ENCODE results near the gene IFITM5. TPM values are rescaled to one million over a fixed set of nuclear protein-coding genes. Genes with fewer than 3 reads are reported as not detected.
"Not testable (repeated sequence)": the region's sequence is repeated elsewhere in the genome, so short reads cannot be mapped to it uniquely, and the experiment has no call there.

Gene IFITM5
- total RNA-seq, 1 donor from 2014 or later, result not detected

DNA sequence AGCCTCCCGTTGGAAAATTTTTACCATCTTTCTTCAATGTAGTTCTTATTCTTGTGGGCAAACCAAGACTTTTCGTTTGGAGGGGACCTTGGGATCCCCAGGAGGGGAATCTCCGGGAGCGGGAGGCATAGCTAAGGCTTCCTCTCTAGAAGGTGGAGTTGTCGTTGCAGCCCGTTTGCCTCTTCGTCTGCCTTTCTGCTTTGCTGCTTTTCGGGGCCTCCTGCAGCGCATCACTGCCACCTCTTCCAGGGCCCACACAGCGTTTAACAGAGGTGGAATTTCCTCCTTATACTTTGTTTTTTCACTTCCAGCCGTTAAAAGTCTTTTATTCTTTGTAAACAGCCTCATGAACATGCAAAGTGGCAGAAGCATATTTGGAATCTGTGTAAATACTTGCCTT lies 24.8 kb upstream of the IFITM5 start:
- DNase-seq (ENCODE audit: extremely low spot score, unreplicated experiment), result no peak
- Mint-ChIP-seq H3K4me3 (ENCODE audit: unreplicated experiment) (no peak overlapping the region), H3K4me1 (ENCODE audit: unreplicated experiment) (peaks cover 37% of the 10 kb centered on the region)

DNA sequence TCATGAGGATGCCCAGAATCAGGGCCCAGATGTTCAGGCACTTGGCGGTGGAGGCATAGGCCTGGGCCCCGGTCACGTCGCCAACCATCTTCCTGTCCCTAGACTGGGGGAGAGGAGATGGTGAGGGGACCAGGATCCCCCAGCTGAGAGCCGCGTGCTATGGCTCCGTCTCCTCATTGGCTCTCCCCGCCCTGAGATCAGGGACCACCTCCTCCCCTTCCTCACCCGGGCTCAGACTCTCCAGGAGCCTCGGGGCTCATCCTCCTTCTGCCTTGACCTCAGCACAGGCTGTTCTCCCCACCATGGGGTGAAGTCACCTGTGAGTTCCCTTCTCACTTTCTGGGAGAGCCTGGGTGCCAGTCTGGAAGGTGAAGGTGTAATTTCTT lies 20.6 kb upstream of the IFITM5 start:
- H3K27ac Mint-ChIP-seq (ENCODE audit: unreplicated experiment), result peak overlapping the region; percentile 98
- H3K36me3 Mint-ChIP-seq (ENCODE audit: unreplicated experiment), result peaks cover 16% of the 10 kb centered on the region
- peak overlapping the region; percentile 97 for H3K4me3 Mint-ChIP-seq (ENCODE audit: unreplicated experiment)
- H3K27me3 Mint-ChIP-seq (ENCODE audit: unreplicated experiment); DNase-seq (ENCODE audit: extremely low spot score, unreplicated experiment); H3K9me3 Mint-ChIP-seq (ENCODE audit: unreplicated experiment): not testable (repeated sequence)
- H3K4me1 Mint-ChIP-seq (ENCODE audit: unreplicated experiment), result peaks cover 29% of the 10 kb centered on the region

More for the DNA sequence above, 24.8 kb upstream of the IFITM5 start:
- H3K9me3 Mint-ChIP-seq (ENCODE audit: unreplicated experiment), result no peaks in the 10 kb centered on the region
- peaks cover 6% of the 10 kb centered on the region for H3K36me3 Mint-ChIP-seq (ENCODE audit: unreplicated experiment)
- H3K27me3 Mint-ChIP-seq (ENCODE audit: unreplicated experiment), result no peaks in the 10 kb centered on the region
- TF ChIP-seq, protein P1, sequence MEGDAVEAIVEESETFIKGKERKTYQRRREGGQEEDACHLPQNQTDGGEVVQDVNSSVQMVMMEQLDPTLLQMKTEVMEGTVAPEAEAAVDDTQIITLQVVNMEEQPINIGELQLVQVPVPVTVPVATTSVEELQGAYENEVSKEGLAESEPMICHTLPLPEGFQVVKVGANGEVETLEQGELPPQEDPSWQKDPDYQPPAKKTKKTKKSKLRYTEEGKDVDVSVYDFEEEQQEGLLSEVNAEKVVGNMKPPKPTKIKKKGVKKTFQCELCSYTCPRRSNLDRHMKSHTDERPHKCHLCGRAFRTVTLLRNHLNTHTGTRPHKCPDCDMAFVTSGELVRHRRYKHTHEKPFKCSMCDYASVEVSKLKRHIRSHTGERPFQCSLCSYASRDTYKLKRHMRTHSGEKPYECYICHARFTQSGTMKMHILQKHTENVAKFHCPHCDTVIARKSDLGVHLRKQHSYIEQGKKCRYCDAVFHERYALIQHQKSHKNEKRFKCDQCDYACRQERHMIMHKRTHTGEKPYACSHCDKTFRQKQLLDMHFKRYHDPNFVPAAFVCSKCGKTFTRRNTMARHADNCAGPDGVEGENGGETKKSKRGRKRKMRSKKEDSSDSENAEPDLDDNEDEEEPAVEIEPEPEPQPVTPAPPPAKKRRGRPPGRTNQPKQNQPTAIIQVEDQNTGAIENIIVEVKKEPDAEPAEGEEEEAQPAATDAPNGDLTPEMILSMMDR (IDR thresholded peaks at IDR 0.05), result no peak
- H3K27ac Mint-ChIP-seq (ENCODE audit: unreplicated experiment), result peak overlapping the region; percentile 44

DNA sequence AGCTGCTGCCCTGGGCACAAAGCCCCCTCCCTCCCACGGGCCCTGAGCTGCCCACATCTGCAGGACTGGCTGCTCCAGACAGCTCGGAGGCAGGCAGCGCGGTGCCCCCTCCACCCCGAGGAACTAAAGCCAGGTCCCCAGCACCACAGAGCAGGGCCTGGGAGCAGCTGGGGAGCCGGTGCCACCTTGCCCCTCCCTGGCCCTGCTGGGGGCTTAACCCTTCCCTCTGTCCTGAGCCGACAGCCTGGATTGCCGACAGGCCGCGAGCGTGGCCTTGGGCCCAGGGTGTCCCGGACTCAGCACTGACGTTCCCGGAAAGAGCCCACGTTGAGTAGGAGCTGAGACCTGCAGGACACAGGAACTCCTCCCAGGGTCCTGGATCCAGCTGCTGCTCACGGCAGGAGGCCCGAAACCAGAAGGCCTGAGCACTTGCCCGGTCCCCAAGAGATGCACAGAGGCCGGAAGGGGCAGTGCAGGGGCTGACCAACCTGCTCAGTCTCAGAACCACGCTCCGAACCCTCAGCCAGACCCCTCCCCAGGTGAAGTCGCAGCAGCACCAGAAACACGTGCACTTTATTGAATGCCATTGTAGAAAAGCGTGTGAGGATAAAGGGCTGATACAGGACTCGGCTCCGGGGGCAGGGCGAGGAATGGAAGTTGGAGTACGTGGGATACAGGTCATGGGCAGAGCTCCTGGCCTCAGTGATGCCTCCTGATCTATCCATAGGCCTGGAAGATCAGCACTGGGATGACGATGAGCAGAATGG lies 20.0 kb upstream of the IFITM5 start:
- Mint-ChIP-seq H3K4me3 (ENCODE audit: unreplicated experiment) (peak overlapping the region; percentile 97), H3K36me3 (ENCODE audit: unreplicated experiment) (peaks cover 16% of the 10 kb centered on the region), H3K27ac (ENCODE audit: unreplicated experiment) (peak overlapping the region; percentile 98), H3K4me1 (ENCODE audit: unreplicated experiment) (peaks cover 26% of the 10 kb centered on the region)
- H3K9me3 Mint-ChIP-seq (ENCODE audit: unreplicated experiment); DNase-seq (ENCODE audit: extremely low spot score, unreplicated experiment); H3K27me3 Mint-ChIP-seq (ENCODE audit: unreplicated experiment): not testable (repeated sequence)

DNA sequence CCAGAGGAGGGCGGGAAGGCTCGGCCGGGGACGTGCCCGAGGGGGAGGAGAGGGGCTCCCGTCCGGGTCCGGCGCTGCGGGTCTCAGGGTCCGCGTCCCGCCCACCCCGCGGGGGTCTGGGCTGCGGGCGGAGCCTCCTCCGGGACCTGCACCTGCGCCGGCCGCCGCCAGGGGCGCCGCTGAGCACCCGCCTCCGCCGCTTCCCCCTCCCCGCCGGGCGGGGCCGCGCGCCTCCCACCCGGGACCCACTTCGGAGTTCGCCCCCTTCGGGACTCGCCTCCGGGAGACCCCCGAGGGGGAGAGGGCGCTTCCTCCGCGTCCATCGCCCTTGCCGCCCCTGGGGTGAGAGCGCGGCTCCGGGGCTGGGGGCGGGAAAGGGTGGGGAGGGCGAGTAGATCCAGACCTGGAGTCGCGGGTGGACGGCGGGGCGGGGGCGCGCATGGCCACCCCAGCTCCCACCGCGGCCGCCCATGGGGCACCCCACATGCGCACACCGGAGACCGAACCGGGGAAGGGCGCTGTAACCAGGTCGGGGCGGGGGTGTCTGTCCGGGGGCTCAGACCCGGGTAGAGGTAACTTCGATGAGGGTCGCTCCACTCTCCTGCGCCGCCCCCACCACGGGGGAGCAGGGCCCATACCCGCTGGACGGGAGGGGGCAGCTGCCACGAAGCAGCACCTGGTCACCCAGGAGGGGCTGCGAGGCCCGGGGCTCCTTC lies 19.2 kb upstream of the IFITM5 start:
- not testable (repeated sequence) for DNase-seq (ENCODE audit: extremely low spot score, unreplicated experiment)

DNA sequence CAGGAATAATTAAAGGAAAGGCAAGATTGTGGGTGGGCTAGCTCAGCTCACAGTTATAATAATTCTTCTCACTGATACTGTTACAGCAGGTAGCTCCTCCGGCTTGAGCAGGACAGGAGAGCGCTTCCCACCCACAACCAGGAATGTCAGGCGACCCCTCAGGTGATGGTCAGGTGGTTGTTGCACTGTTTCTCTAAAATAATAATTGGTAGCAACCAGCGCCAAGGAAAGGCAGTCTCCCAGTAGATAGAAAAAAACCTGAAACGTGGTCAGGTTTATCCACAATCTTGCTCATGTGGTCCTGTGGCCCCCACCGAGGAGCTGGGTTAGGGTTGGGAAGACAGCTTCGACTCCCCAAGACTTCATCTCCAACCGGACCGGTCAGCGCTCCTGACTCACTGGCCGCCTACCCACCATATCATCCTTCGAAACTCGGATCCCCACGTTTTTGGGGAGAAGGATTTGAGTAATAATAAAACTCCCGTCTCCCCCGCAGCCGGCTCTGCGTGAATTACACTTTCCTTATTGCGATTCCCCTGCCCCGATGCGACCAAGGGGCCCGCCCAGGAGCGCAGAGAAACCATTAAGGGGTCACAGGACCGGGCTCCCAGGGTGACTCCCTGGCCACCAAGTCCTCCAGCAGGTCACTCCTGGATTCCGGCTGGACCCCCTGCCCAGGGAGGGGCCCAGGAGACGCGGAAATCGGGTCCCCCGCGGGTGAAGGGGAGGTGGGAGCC lies 18.5 kb upstream of the IFITM5 start:
- H3K27me3 Mint-ChIP-seq (ENCODE audit: unreplicated experiment), result not testable (repeated sequence)
- H3K27ac Mint-ChIP-seq (ENCODE audit: unreplicated experiment), result peak overlapping the region; percentile 67

More for the DNA sequence above, 19.2 kb upstream of the IFITM5 start:
- H3K4me3 Mint-ChIP-seq (ENCODE audit: unreplicated experiment); H3K27me3 Mint-ChIP-seq (ENCODE audit: unreplicated experiment); H3K27ac Mint-ChIP-seq (ENCODE audit: unreplicated experiment); H3K9me3 Mint-ChIP-seq (ENCODE audit: unreplicated experiment): not testable (repeated sequence)
- Mint-ChIP-seq H3K36me3 (ENCODE audit: unreplicated experiment) (peaks cover 16% of the 10 kb centered on the region), H3K4me1 (ENCODE audit: unreplicated experiment) (peaks cover 31% of the 10 kb centered on the region)

DNA sequence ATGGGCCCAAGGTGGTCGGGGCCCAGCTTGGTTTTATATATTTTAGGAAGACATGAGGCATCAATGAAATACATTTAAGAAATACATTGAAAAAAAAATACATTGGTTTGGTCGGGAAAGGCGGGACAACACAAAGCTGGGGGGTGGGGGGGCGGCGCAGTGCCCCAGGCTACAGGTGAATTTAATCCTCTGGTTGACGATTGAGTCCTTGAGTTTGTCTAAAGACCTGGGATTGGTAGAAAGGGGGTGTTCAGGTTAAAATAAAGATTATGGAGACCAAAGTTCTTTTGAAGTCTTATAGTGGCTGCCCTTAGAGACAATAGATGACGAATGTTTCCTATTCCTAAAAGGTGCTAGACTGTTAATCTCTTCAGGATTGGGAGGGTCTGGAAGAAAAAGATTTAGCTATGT lies 17.6 kb upstream of the IFITM5 start:
- Mint-ChIP-seq H3K27ac (ENCODE audit: unreplicated experiment) (peak overlapping the region; percentile 67), H3K4me3 (ENCODE audit: unreplicated experiment) (peak overlapping the region; percentile 63), H3K36me3 (ENCODE audit: unreplicated experiment) (peaks cover 16% of the 10 kb centered on the region), H3K9me3 (ENCODE audit: unreplicated experiment) (no peaks in the 10 kb centered on the region), H3K4me1 (ENCODE audit: unreplicated experiment) (peaks cover 44% of the 10 kb centered on the region), H3K27me3 (ENCODE audit: unreplicated experiment) (peaks cover 3% of the 10 kb centered on the region)
- no peak for DNase-seq (ENCODE audit: extremely low spot score, unreplicated experiment)
- TF ChIP-seq, protein P1 (IDR thresholded peaks at IDR 0.05), result no peak

More for the DNA sequence above, 18.5 kb upstream of the IFITM5 start:
- peaks cover 38% of the 10 kb centered on the region for H3K4me1 Mint-ChIP-seq (ENCODE audit: unreplicated experiment)
- not testable (repeated sequence) for DNase-seq (ENCODE audit: extremely low spot score, unreplicated experiment); H3K9me3 Mint-ChIP-seq (ENCODE audit: unreplicated experiment)
- peak overlapping the region; percentile 63 for H3K4me3 Mint-ChIP-seq (ENCODE audit: unreplicated experiment)
- peaks cover 16% of the 10 kb centered on the region for H3K36me3 Mint-ChIP-seq (ENCODE audit: unreplicated experiment)

All from osteocyte (in vitro differentiated cells).